Prostate gland (tissue), 2 donors: ENCODE data around the gene NCOR2. TPM values are rescaled to one million over a fixed set of nuclear protein-coding genes. Genes with fewer than 3 reads are reported as not detected.
A peak's percentile ranks its signal among the peaks of the same experiment; 100 is the strongest.

Experiments used
- DNase-seq: peaks from one replicate; pipeline ENCODE4 v3.0.0-alpha.2; 2019; ENCODE audit warnings: low spot score
- H3K27ac ChIP-seq, 2 donors: fragments of 200-600 bp; sonication (generic); 2 replicates each; pipeline ENCODE4 v1.5.1; 2017 to 2019
- H3K27me3 ChIP-seq: fragments of 200-600 bp; sonication (generic); replicated peaks from 2 replicates; pipeline ENCODE4 v1.5.1; 2019; ENCODE audit not compliant: insufficient read depth
- H3K36me3 ChIP-seq, 2 donors: fragments of 200-600 bp; sonication (generic); 1 replicate in 1 of 2; 2 replicates in 1 of 2; pipeline versions ENCODE4 v1.5.1 to v1.8.1; 2017 to 2019
- H3K4me1 ChIP-seq: fragments of 200-600 bp; sonication (generic); replicated peaks from 2 replicates; pipeline ENCODE4 v1.5.1; 2019
- H3K4me3 ChIP-seq, 2 donors: fragments of 200-600 bp; sonication (generic); 2 replicates each; pipeline ENCODE4 v1.5.1; 2017 to 2019
- H3K9me3 ChIP-seq: fragments of 200-600 bp; sonication (generic); 2 replicates; pipeline ENCODE4 v1.5.1; 2017
- CTCF ChIP-seq, 4 experiments: fragments of 200-600 bp in 2 of 4; fragments of 450-650 bp in 2 of 4; sonication (generic) in 2 of 4; IDR thresholded peaks; 1 replicate in 3 of 4; 2 replicates in 1 of 4; pipeline ENCODE4 v1.5.1; 2016 to 2019; ENCODE audit warnings: antibody characterized with exemption in 4 of 4, mild to moderate bottlenecking in 2 of 4, moderate library complexity in 2 of 4
- POLR2A ChIP-seq: fragments of 450-650 bp; IDR thresholded peaks from one replicate; pipeline ENCODE4 v1.6.1; 2016; ENCODE audit warnings: antibody characterized with exemption, mild to moderate bottlenecking
- POLR2AphosphoS5 ChIP-seq: sonication (generic); formaldehyde crosslinking; IDR thresholded peaks from one replicate; pipeline ENCODE4 v1.6.1; 2017; ENCODE audit warnings: antibody characterized with exemption
- WGBS: methylation state at CpG from one replicate; pipeline ENCODE4 v1.1.5; 2018; 5-methylcytosine and 5-hydroxymethylcytosine counted together
- intact Hi-C: fragments of 100-400 bp; cut with DNase I; formaldehyde crosslinking; loops from one replicate; pipeline ENCODE4 v1.14.2; 2022
- total RNA-seq, 2 donors: library from RNA; depleted of rRNA; stranded (reverse); fragments of >200 nt; gene quantifications; one replicate each; pipeline ENCODE4 v1.1.0, GENCODE V29; 2016

NCOR2 gene
- total RNA-seq, 2 donors from 2014 or later: 184 to 306 TPM

- no peak overlapping the region for H3K4me3 ChIP-seq
- H3K9me3 ChIP-seq: no peaks in the 10 kb centered on the region
- H3K27ac ChIP-seq: no peak overlapping the region
- no peaks in the 10 kb centered on the region for H3K4me1 ChIP-seq
- no peak for TF ChIP-seq POLR2A
- TF ChIP-seq POLR2AphosphoS5: no peak
- no peaks in the 10 kb centered on the region for H3K36me3 ChIP-seq
- DNase-seq: no peak
- H3K27me3 ChIP-seq: no peaks in the 10 kb centered on the region
- intact Hi-C loops: no loop called here
- 100% methylated on average over 2 of the region's 2 CpGs for WGBS
These were observed 4.1 kb upstream of the NCOR2 start for GRCh38 chr12:124571556-124571955.

GRCh38 chr12:124570810-124571209, 3.4 kb upstream of the NCOR2 start:
- no peaks in the 10 kb centered on the region for H3K36me3 ChIP-seq
- no peaks in the 10 kb centered on the region for H3K27me3 ChIP-seq
- TF ChIP-seq POLR2AphosphoS5: no peak
- no peak for TF ChIP-seq CTCF (IDR thresholded peaks at IDR 0.05)
- no peak for TF ChIP-seq POLR2A
- no peaks in the 10 kb centered on the region for H3K9me3 ChIP-seq
- 100% methylated on average over 1 of the region's 1 CpG for WGBS
- H3K4me1 ChIP-seq: no peaks in the 10 kb centered on the region
- intact Hi-C loops: no loop called here
- H3K27ac ChIP-seq: no peak overlapping the region
- H3K4me3 ChIP-seq: no peak overlapping the region
- no peak for DNase-seq

- DNase-seq: no peak
- H3K27me3 ChIP-seq: no peaks in the 10 kb centered on the region
- intact Hi-C loops: loop anchor here (1.0 to 10.0 kb wide), 6 partner anchors 52 to 535 kb away; no protein-coding TSS in a partner anchor
- H3K36me3 ChIP-seq: no peaks in the 10 kb centered on the region
- WGBS: 78% methylated on average over 17 of the region's 17 CpGs
- no peaks in the 10 kb centered on the region for H3K9me3 ChIP-seq
- TF ChIP-seq POLR2A: no peak
- no peak for TF ChIP-seq POLR2AphosphoS5
- TF ChIP-seq CTCF (IDR thresholded peaks at IDR 0.05): no peak
- H3K4me3 ChIP-seq: no peak overlapping the region
- H3K4me1 ChIP-seq: peaks cover 11% of the 10 kb centered on the region
- peak overlapping the region; percentile 87 to 88 for H3K27ac ChIP-seq
These were observed 2.1 kb upstream of the NCOR2 start for GRCh38 chr12:124569375-124570148.

GRCh38 chr12:124568431-124569374, 1.3 kb upstream of the NCOR2 start:
- peak; percentile 46 for DNase-seq
- H3K9me3 ChIP-seq: no peaks in the 10 kb centered on the region
- no peak overlapping the region for H3K4me3 ChIP-seq
- intact Hi-C loops: loop anchor here (1.0 to 10.0 kb wide), 6 partner anchors 51 to 534 kb away; no protein-coding TSS in a partner anchor
- no peaks in the 10 kb centered on the region for H3K36me3 ChIP-seq
- H3K27ac ChIP-seq: peak overlapping the region; percentile 87 to 88
- no peaks in the 10 kb centered on the region for H3K27me3 ChIP-seq
- 25% methylated on average over 28 of the region's 28 CpGs for WGBS
- TF ChIP-seq POLR2AphosphoS5 (peak; percentile 59), POLR2A (no peak), CTCF (IDR thresholded peaks at IDR 0.05) (peak; percentile 7 to 48 (median 29))
- peaks cover 16% of the 10 kb centered on the region for H3K4me1 ChIP-seq
